GM18858 (cell line): Measurements from ENCODE around the gene RNF38.
"Not testable (repeated sequence)": the region's sequence is repeated elsewhere in the genome, so short reads cannot be mapped to it uniquely, and the experiment has no call there.

ENCODE experiments used
- ATAC-seq: cut with Tn5 transposase; IDR thresholded peaks from one replicate; pipeline ENCODE4 v1.9.1; 2021; ENCODE audit not compliant: unreplicated experiment

The RNF38 gene

GRCh38 chr9:36297798-36298197 lies 102.3 kb downstream of the RNF38 start:
- no peak for ATAC-seq

DNA sequence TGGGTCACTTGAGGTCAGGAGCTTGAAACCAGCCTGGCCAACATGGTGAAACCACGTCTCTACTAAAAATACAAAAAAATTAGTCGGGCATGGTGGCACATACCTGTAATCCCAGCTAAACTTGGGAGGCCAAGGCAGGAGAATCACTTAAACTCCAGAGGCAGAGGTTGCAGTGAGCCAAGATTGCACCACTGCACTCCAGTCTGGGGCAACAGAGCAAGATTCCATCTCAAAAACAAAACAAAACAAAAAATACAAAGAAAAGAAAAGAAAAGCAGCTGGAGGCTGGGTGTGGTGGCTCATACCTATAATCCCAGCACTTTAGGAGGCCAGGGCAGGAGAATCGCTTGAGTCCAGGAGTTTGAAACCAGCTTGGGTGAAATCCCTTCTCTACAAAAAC lies 105.1 kb downstream of the RNF38 start:
- not testable (repeated sequence) for ATAC-seq

DNA sequence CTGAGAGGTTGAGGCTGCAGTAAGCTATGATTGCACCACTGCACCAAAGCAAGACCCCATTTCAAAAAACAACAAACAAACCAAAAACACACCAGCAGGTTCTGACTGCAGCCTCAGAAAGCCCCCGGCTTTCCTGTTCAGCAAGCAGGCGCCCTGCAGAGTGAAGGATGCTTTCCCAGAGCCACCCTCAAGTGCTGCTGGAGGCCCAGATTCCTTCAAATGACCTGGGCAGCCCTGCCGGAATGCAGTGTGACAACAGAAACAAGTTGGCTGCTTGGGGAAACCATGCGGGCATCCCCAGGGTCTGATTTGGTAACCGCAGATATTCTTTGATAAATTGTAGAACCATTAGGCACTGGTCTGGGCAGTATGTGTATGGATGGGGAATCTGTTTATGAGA lies 106.2 kb downstream of the RNF38 start:
- ATAC-seq, result no peak

DNA sequence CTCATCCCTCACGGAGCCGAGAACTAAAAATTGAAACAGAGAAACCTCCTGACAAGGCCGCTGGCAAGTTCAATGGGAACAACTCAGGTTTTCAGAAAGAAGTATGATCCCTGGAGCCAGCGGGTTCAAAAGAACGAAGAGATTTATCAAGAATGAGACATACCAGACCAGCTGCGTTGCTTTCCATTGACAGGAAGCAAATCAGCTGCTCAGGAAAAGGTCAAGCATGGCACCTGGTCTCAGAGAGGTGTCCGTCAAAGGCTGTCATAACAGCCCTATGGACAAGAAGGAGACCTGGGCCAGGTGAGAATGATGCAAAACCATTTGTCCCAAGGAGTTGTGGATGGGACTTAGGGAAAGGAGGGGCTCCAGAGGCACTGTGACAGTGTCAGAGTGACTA lies 106.9 kb downstream of the RNF38 start:
- no peak for ATAC-seq

- no peak for ATAC-seq
Observed at GRCh38 chr9:36292641-36293040, 107.4 kb downstream of the RNF38 start.

GRCh38 chr9:36290996-36291395 lies 109.1 kb downstream of the RNF38 start:
- ATAC-seq, result no peak

DNA sequence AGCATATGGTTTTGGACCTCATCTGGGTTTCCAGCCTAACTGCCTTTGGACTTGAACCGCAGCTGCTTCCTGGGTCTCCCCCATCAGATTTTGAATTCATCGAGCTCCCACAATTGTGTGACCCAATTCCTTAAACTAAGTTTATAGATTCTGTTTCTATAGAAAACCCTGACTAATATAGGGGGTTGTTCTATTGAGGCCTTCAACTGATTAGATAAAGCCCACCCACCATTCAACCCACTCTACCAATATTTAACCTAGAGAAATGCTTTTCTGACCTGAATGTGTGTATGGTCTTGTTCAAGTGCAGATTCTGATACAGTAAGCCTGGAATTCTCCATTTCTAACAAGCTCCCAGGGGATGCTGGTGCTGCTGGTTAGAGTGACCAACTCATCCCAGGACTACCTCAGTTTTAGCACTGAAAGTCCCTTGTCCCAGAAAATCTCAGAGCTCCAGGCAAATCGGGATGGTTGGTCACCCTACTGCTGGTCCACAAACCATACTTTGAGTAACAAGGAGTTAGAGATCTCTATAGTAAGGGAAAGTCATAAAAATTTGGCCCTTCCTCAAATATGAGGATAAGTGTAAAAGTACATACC lies 110.1 kb downstream of the RNF38 start:
- ATAC-seq, result no peak

- no peak for ATAC-seq
Observed at GRCh38 chr9:36288070-36288469, 112.0 kb downstream of the RNF38 start.
